Tibial artery (tissue), 4 donors: ENCODE results near the gene SYNJ2.

Source experiments
- DNase-seq, 2 donors: peaks; one replicate each; pipeline ENCODE4 v3.0.0-alpha.2; 2019
- H3K27ac ChIP-seq, 2 donors: fragments of 200-600 bp; sonication (generic) in 1 of 2; 1 replicate in 1 of 2; 2 replicates in 1 of 2; pipeline ENCODE4 v1.5.1; 2018 to 2019; ENCODE audit warnings: mild to moderate bottlenecking in 1 of 2
- H3K27me3 ChIP-seq, 2 donors: fragments of 200-600 bp; sonication (generic) in 1 of 2; one replicate each; pipeline versions ENCODE4 v1.5.1 to v1.6.0; 2016 to 2019
- H3K36me3 ChIP-seq, 3 donors: fragments of 200-600 bp; sonication (generic) in 2 of 3; one replicate each; pipeline ENCODE4 v1.5.1; 2016 to 2019; ENCODE audit warnings: mild to moderate bottlenecking in 2 of 3
- H3K4me1 ChIP-seq, 4 donors: fragments of 200-600 bp; sonication (generic) in 2 of 4; 1 replicate in 3 of 4; 2 replicates in 1 of 4; pipeline ENCODE4 v1.5.1; 2016 to 2019
- H3K4me3 ChIP-seq, 2 donors: fragments of 200-600 bp; sonication (generic) in 1 of 2; 1 replicate in 1 of 2; 2 replicates in 1 of 2; pipeline ENCODE4 v1.5.1; 2018 to 2019; ENCODE audit warnings: mild to moderate bottlenecking in 2 of 2
- H3K9me3 ChIP-seq, 3 donors: fragments of 200-600 bp; sonication (generic) in 1 of 3; one replicate each; pipeline ENCODE4 v1.5.1; 2016 to 2019
- intact Hi-C: fragments of 100-400 bp; cut with DNase I; formaldehyde crosslinking; loops from one replicate; pipeline ENCODE4 v1.15.0; 2023; ENCODE audit warnings: low total_unique reads
- TF ChIP-seq, protein P1 (sequence below), 2 experiments: fragments of 200-600 bp in 1 of 2; fragments of 450-650 bp in 1 of 2; IDR thresholded peaks; one replicate each; pipeline ENCODE4 v1.5.1; 2017 to 2019; ENCODE audit warnings: antibody characterized with exemption in 2 of 2, mild to moderate bottlenecking in 1 of 2, moderate library complexity in 1 of 2

SYNJ2 gene

DNA sequence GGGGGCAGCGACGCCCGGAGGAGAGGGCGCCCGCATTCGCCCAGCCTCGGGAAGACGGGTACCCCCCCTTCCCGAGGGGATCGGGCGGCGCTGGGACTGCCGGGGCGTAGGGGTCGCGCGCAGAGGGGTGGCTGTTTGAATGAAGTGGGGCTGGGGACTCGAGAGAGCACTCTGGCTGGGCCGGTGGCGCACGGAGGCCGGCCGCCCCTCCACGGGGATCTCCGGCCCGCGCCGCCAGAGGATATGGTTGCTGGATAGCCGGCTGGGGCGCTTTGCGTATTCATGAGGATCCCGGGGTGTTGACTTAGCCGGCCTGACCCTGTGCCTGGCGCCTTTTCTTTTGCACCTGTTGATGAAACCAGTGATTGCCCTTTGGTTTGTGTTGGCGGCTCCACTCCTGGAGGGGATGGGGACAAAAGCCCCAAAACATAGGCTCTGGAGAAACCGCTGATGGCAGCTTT lies 469 bp downstream of the SYNJ2 start:
- Histone ChIP-seq H3K27me3 (no peaks in the 10 kb centered on the region), H3K4me3 (peak overlapping the region; percentile 86 to 92), H3K4me1 (peaks cover 0 to 42% (median 17%) of the 10 kb centered on the region in 4 donors), H3K9me3 (no peaks in the 10 kb centered on the region), H3K36me3 (peaks cover 0 to 3% (median 0%) of the 10 kb centered on the region in 3 donors), H3K27ac (peak overlapping the region; percentile 85 to 87)
- peak in 1 of 2 donors; percentile 69 for DNase-seq
- intact Hi-C loops, result loop anchor here (5.0 kb wide), 1 partner anchor 80 kb away; no protein-coding TSS in a partner anchor
- TF ChIP-seq, protein P1, sequence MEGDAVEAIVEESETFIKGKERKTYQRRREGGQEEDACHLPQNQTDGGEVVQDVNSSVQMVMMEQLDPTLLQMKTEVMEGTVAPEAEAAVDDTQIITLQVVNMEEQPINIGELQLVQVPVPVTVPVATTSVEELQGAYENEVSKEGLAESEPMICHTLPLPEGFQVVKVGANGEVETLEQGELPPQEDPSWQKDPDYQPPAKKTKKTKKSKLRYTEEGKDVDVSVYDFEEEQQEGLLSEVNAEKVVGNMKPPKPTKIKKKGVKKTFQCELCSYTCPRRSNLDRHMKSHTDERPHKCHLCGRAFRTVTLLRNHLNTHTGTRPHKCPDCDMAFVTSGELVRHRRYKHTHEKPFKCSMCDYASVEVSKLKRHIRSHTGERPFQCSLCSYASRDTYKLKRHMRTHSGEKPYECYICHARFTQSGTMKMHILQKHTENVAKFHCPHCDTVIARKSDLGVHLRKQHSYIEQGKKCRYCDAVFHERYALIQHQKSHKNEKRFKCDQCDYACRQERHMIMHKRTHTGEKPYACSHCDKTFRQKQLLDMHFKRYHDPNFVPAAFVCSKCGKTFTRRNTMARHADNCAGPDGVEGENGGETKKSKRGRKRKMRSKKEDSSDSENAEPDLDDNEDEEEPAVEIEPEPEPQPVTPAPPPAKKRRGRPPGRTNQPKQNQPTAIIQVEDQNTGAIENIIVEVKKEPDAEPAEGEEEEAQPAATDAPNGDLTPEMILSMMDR (IDR thresholded peaks at IDR 0.05), result no peak

DNA sequence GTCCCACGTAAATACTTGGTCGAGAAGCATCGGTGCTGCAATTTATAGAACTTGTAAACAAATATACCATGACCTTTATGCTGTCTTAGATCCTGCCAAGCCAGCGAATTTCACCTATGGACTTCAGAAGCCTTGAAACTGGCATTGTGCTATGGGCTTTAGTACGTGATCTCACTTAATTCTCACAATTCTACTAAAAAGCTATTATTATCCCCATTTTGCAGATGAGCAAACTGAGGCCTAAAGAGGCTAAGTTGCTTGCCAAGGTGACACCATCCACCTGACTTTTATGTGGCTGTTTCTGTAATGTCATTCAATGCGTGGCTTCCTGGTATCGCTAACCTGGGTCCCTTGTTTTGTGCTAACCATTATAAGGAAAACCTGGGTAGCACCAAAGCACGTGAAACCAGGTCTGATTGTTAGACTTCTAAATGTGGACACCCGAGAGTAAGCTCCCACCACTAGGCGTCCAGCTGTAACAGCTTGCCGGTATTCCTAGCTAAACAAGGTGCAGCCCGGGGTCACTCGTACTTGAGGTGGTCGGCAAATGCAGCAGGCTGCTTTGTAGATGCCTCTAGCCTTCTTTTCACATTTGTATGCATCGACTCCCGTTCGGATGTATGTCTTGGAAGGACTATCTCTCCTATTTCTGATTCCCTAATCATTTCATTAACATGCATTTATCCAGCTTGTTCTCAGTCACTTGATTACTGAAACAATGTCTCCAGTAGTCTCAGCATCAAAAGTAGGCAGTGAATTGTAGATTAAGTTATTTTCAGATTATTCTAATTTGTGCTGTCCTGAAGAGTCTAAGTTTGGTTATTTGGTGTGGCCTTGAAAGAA lies 1.1 kb downstream of the SYNJ2 start:
- Histone ChIP-seq H3K36me3 (peaks cover 0 to 3% (median 0%) of the 10 kb centered on the region in 3 donors), H3K9me3 (no peaks in the 10 kb centered on the region), H3K4me3 (peak overlapping the region; percentile 86 to 92), H3K4me1 (peaks cover 0 to 42% (median 17%) of the 10 kb centered on the region in 4 donors), H3K27ac (peak overlapping the region; percentile 85 to 87), H3K27me3 (no peaks in the 10 kb centered on the region)
- intact Hi-C loops, result loop anchor here (5.0 kb wide), 1 partner anchor 80 kb away; no protein-coding TSS in a partner anchor
- TF ChIP-seq, protein P1 (IDR thresholded peaks at IDR 0.05), result peak; percentile 33 to 48
- DNase-seq, result peak; percentile 44 to 66

DNA sequence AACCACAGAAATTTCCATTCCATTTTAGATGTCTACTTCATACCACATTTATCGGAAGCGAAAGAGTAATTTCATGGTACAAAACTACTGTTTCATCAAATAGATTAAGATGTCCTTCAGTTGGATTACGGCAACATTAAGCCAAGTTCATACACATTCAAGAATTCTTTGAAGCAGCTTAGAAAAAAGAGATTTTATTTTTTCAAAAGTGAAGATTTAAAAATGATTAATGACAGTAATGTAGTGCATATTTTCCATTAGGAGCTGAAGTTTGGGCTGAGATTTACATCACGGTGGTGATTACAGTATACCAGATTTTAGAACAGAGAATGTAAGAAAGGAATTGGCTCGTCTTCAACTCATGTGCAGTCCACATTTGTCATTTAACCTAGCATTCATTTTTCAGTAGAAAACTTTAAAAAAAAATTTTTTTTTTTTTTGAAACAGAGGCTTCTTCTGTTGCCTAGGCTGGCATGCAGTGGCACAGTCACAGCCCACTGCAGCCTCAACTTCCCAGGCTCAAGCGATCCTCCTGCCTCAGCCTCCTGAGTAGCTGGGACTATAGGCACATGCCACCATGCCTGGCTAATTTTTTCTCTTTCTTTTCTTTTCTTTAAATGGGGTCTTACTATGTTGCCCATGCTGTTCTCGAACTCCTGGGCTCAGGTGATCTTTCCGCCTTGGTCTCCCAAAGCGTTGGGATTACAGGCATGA lies 1.9 kb downstream of the SYNJ2 start:
- H3K4me1 ChIP-seq, result peaks cover 0 to 42% (median 17%) of the 10 kb centered on the region in 4 donors
- no peaks in the 10 kb centered on the region for H3K27me3 ChIP-seq
- peak overlapping the region; percentile 86 to 92 for H3K4me3 ChIP-seq
- intact Hi-C loops, result loop anchor here (5.0 kb wide), 1 partner anchor 79 kb away; no protein-coding TSS in a partner anchor
- H3K27ac ChIP-seq, result peak overlapping the region; percentile 85 to 87
- DNase-seq, result peak; percentile 2 to 28
- H3K9me3 ChIP-seq, result no peaks in the 10 kb centered on the region
- TF ChIP-seq, protein P1 (IDR thresholded peaks at IDR 0.05), result no peak
- peaks cover 0 to 3% (median 0%) of the 10 kb centered on the region in 3 donors for H3K36me3 ChIP-seq

DNA sequence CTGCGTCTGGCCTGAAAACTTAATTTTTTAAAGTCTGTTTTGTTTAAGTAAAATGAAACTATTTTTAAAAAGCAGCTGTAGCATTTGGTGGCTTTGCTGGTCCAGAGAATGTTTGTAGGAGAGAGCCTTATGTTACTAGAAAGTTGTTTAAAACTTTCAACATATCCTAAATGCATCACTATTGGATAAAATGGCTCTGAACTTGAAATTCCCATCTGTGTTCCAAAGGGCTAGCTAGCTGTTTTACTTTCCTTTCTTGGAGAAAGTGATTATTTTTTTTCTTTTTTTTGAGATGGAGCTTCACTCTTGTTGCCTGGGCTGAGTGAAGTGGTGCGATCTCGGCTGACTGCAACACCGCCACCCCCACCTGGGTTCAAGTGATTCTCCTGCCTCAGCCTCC lies 2.5 kb downstream of the SYNJ2 start:
- no peak for DNase-seq
- H3K9me3 ChIP-seq, result no peaks in the 10 kb centered on the region
- peaks cover 0 to 3% (median 0%) of the 10 kb centered on the region in 3 donors for H3K36me3 ChIP-seq
- intact Hi-C loops, result loop anchor here (5.0 kb wide), 1 partner anchor 78 kb away; no protein-coding TSS in a partner anchor
- H3K27ac ChIP-seq, result peak overlapping the region in 1 of 2 donors; percentile 87
- TF ChIP-seq, protein P1 (IDR thresholded peaks at IDR 0.05), result no peak
- H3K27me3 ChIP-seq, result no peaks in the 10 kb centered on the region
- peaks cover 0 to 46% (median 20%) of the 10 kb centered on the region in 4 donors for H3K4me1 ChIP-seq
- H3K4me3 ChIP-seq, result no peak overlapping the region

DNA sequence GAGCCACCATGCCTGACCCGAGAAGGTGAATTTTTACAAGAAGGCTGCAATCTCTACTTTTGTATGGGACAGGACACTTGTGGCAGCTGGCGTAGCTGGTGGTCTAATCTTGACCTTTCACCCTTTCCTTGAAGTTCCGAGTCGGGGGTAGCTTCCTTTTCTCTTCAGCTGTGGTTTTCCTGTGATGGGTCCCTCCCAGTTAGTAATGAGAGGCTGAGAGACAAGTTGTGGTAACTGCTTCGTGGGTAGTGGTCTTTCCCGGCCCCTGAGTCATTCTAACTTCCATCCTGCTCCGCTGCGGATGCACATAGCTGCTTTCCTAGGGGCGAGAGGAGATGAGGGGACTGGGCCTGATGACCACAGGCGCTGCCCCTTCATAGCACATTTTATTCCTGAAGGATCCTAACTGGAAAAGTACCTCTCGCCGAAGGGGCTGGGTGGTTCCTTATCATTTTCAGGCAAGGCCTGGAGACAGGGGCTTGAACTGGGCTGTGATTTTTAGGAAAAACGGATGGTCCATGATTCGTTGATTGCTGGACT lies 3.1 kb downstream of the SYNJ2 start:
- H3K27me3 ChIP-seq, result no peaks in the 10 kb centered on the region
- H3K9me3 ChIP-seq, result no peaks in the 10 kb centered on the region
- intact Hi-C loops, result loop anchor here (5.0 kb wide), 1 partner anchor 78 kb away; no protein-coding TSS in a partner anchor
- TF ChIP-seq, protein P1 (IDR thresholded peaks at IDR 0.05), result no peak
- DNase-seq, result no peak
- no peak overlapping the region for H3K4me3 ChIP-seq
- peaks cover 0 to 3% (median 0%) of the 10 kb centered on the region in 3 donors for H3K36me3 ChIP-seq
- H3K4me1 ChIP-seq, result peaks cover 0 to 52% (median 25%) of the 10 kb centered on the region in 4 donors
- peak overlapping the region in 1 of 2 donors; percentile 87 for H3K27ac ChIP-seq
